ENCODE results near the gene A4GALT.
"Not testable (repeated sequence)": the region's sequence is repeated elsewhere in the genome, so short reads cannot be mapped to it uniquely, and the experiment has no call there.

The A4GALT gene

GRCh38 chr22:42740320-42740719 lies 19.6 kb upstream of the A4GALT start:
- not testable (repeated sequence) for DNase-seq (ENCODE audit: low spot score)

GRCh38 chr22:42734406-42734805 lies 13.7 kb upstream of the A4GALT start:
- DNase-seq (ENCODE audit: low spot score), result no peak

- not testable (repeated sequence) for DNase-seq (ENCODE audit: low spot score)
Observed at GRCh38 chr22:42733394-42733793, 12.7 kb upstream of the A4GALT start.

- no peak for DNase-seq (ENCODE audit: low spot score)
Observed at GRCh38 chr22:42732081-42732480, 11.4 kb upstream of the A4GALT start.

GRCh38 chr22:42726811-42727210 lies 6.1 kb upstream of the A4GALT start:
- no peak for DNase-seq (ENCODE audit: low spot score)

- no peak for DNase-seq (ENCODE audit: low spot score)
Observed at GRCh38 chr22:42725606-42726355, 5.1 kb upstream of the A4GALT start.

- DNase-seq (ENCODE audit: low spot score), result no peak
Observed at GRCh38 chr22:42724062-42724461, 3.4 kb upstream of the A4GALT start.

- no peak for DNase-seq (ENCODE audit: low spot score)
Observed at GRCh38 chr22:42721045-42721434, 370 bp upstream of the A4GALT start.

GRCh38 chr22:42719656-42720262 lies 911 bp downstream of the A4GALT start:
- peak; percentile 21 for DNase-seq (ENCODE audit: low spot score)

GRCh38 chr22:42719133-42719532 lies 1.5 kb downstream of the A4GALT start:
- DNase-seq (ENCODE audit: low spot score), result peak; percentile 68

- peak; percentile 79 for DNase-seq (ENCODE audit: low spot score)
Observed at GRCh38 chr22:42717197-42717928, 3.3 kb downstream of the A4GALT start.

- no peak for DNase-seq (ENCODE audit: low spot score)
Observed at GRCh38 chr22:42716649-42717127, 4.0 kb downstream of the A4GALT start.

- DNase-seq (ENCODE audit: low spot score), result no peak
Observed at GRCh38 chr22:42716221-42716620, 4.4 kb downstream of the A4GALT start.

GRCh38 chr22:42714768-42715390 lies 5.8 kb downstream of the A4GALT start:
- DNase-seq (ENCODE audit: low spot score), result peak; percentile 18

GRCh38 chr22:42714308-42714707 lies 6.4 kb downstream of the A4GALT start:
- DNase-seq (ENCODE audit: low spot score), result no peak

- DNase-seq (ENCODE audit: low spot score), result no peak
Observed at GRCh38 chr22:42711895-42712837, 8.5 kb downstream of the A4GALT start.

- DNase-seq (ENCODE audit: low spot score), result no peak
Observed at GRCh38 chr22:42711281-42711731, 9.4 kb downstream of the A4GALT start.

- DNase-seq (ENCODE audit: low spot score), result no peak
Observed at GRCh38 chr22:42708417-42708816, 12.3 kb downstream of the A4GALT start.

- DNase-seq (ENCODE audit: low spot score), result no peak
Observed at GRCh38 chr22:42707496-42707895, 13.2 kb downstream of the A4GALT start.

GRCh38 chr22:42704896-42705295 lies 15.8 kb downstream of the A4GALT start:
- DNase-seq (ENCODE audit: low spot score), result no peak

- DNase-seq (ENCODE audit: low spot score), result no peak
Observed at GRCh38 chr22:42702675-42703074, 18.0 kb downstream of the A4GALT start.
